Kidney (tissue), 14 donors: ENCODE measurements around the gene HCK. TPM values are rescaled to one million over a fixed set of nuclear protein-coding genes. Genes with fewer than 3 reads are reported as not detected.
A peak's percentile ranks its signal among the peaks of the same experiment; 100 is the strongest.

Experiments
- DNase-seq, 5 donors: peaks; one replicate each; pipeline ENCODE4 v3.0.0-alpha.2; 2013 to 2020
- FAIRE-seq: peaks from 2 replicates; lab custom pipeline; 2012; peaks lifted over from hg19 to GRCh38; lab: Jason Lieb, UNC
- H3K27ac ChIP-seq, 2 donors: one replicate each; pipeline ENCODE4 v1.7.0; 2013; ENCODE audit warnings: low read depth in 2 of 2, low read length in 2 of 2, inconsistent platforms in 1 of 2
- H3K27me3 ChIP-seq: one replicate; pipeline ENCODE4 v1.7.1; 2013; ENCODE audit warnings: low read length, inconsistent platforms; ENCODE audit not compliant: control insufficient read depth, insufficient read depth
- H3K36me3 ChIP-seq, 3 donors: one replicate each; pipeline versions ENCODE4 v1.7.0 to v1.7.1; 2013; ENCODE audit warnings: low read length in 3 of 3, control low read depth in 1 of 3, inconsistent platforms in 1 of 3; ENCODE audit not compliant: insufficient read depth in 3 of 3, control insufficient read depth in 2 of 3
- H3K4me1 ChIP-seq, 3 donors: one replicate each; pipeline versions ENCODE4 v1.7.0 to v1.7.1; 2013; ENCODE audit warnings: low read length in 3 of 3, inconsistent platforms in 1 of 3, low read depth in 1 of 3; ENCODE audit not compliant: control insufficient read depth in 2 of 3, insufficient read depth in 2 of 3
- H3K4me3 ChIP-seq, 3 donors: one replicate each; pipeline versions ENCODE4 v1.7.0 to v1.8.1; 2013; ENCODE audit warnings: low read length in 3 of 3, control low read depth in 1 of 3, inconsistent platforms in 1 of 3
- H3K9ac ChIP-seq, 3 donors: one replicate each; pipeline versions ENCODE4 v1.7.0 to v1.7.1; 2013; ENCODE audit warnings: low read length in 3 of 3, control low read depth in 1 of 3, inconsistent platforms in 1 of 3
- H3K9me3 ChIP-seq, 3 donors: one replicate each; pipeline versions ENCODE4 v1.7.0 to v1.7.1; 2013; ENCODE audit warnings: low read length in 3 of 3, control low read depth in 1 of 3, inconsistent platforms in 1 of 3; ENCODE audit not compliant: control insufficient read depth in 2 of 3, insufficient read depth in 1 of 3
- intact Hi-C: fragments of 100-400 bp; cut with DNase I; formaldehyde crosslinking; loops from one replicate; pipeline ENCODE4 v1.11.1; 2022
- polyA plus RNA-seq: library from polyadenylated mRNA; stranded (reverse); fragments of 350-450 nt; fragmentation: Illumina TruSeq; extraction: RNeasy Lipid Tissue Mini Kit (QIAGEN cat#74804); gene quantifications from one replicate; pipeline ENCODE4 v1.2.3, GENCODE V29; 2014; ENCODE audit warnings: low read depth, low replicate concordance; ENCODE audit not compliant: insufficient read depth
- total RNA-seq: library from RNA; stranded (reverse); fragmentation: NEBNext Ultra II Directional; extraction: Animal tissue kit (Norgen Biotek cat#: 25700); gene quantifications from one replicate; pipeline ENCODE4 v1.2.1, GENCODE V29; 2021
- TF ChIP-seq, protein P1 (sequence below): IDR thresholded peaks from 3 replicates; pipeline ENCODE4 v1.5.1; 2012; ENCODE audit warnings: mild to moderate bottlenecking, moderate library complexity, borderline replicate concordance; ENCODE audit not compliant: insufficient read depth; ENCODE audit errors: extremely low read depth
- donor health status: control.
- donor health status: control.
- donor health status: control.
- donor health status: control.
- donor health status: control.
- donor health status: DM: yes; HTN: yes; CAD: no.
- donor health status: Normal renal cell carcinoma (clear cell type).

HCK gene
- total and polyA plus RNA-seq, 2 donors from 2014 or later = 3.9 to 24.0 TPM

- H3K9me3 ChIP-seq = no peaks in the 10 kb centered on the region
- FAIRE-seq = no peak
- no peaks in the 10 kb centered on the region for H3K27me3 ChIP-seq
- H3K9ac ChIP-seq = peak overlapping the region in 1 of 3 donors; percentile 95
- TF ChIP-seq, protein P1, sequence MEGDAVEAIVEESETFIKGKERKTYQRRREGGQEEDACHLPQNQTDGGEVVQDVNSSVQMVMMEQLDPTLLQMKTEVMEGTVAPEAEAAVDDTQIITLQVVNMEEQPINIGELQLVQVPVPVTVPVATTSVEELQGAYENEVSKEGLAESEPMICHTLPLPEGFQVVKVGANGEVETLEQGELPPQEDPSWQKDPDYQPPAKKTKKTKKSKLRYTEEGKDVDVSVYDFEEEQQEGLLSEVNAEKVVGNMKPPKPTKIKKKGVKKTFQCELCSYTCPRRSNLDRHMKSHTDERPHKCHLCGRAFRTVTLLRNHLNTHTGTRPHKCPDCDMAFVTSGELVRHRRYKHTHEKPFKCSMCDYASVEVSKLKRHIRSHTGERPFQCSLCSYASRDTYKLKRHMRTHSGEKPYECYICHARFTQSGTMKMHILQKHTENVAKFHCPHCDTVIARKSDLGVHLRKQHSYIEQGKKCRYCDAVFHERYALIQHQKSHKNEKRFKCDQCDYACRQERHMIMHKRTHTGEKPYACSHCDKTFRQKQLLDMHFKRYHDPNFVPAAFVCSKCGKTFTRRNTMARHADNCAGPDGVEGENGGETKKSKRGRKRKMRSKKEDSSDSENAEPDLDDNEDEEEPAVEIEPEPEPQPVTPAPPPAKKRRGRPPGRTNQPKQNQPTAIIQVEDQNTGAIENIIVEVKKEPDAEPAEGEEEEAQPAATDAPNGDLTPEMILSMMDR = no peak
- no peak for DNase-seq
- peaks cover 0 to 20% (median 13%) of the 10 kb centered on the region in 3 donors for H3K4me1 ChIP-seq
- no peaks in the 10 kb centered on the region for H3K36me3 ChIP-seq
- intact Hi-C loops = no loop called here
- no peak overlapping the region for H3K27ac ChIP-seq
- peak overlapping the region in 2 of 3 donors; percentile 97 to 98 for H3K4me3 ChIP-seq
Measured at GRCh38 chr20:32108814-32109391, 56.9 kb downstream of the HCK start.

DNA sequence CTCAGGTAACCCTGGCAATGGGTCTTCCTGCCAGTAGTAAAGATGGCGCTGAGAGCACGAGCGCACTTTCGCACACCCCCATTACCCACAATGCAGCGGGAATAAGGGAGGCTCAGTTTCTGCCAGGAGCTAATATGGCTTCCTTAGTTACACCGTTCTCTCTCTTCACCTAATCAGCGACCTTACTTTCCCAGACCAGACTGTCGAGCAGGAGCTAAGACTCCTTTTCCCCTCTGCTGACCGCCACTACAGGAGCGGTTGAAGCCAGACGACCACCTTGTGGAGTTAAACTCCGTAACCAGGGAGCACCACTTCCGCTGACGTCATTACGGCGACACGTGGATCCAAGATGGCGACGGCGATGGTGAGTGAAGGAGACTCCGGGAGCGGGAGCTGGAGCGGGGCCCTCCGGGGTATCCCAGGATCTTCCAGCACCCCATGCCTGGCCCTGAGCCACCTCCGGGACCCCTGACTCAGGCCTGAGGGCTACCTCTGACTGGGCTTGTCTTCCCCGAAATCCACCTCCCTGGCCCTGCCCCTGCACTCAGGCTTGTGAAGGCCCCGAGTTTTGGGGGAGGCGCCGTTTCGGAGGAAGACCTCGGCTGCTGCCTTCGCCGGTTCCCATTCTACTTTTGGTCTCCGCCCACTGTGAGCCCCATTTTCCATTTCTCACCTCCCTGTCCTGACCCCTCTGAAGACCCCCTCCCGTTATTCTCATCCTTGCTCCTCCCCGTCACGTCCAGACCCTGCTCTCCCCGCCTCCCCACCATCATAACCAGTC, 57.5 kb downstream of the HCK start, which contains the start of gene TM9SF4:
Gene TM9SF4, plus strand, starts transcription at position 323 of the 781 bp plus-strand sequence. Its CDS starts 27 bp downstream, at position 350.
- DNase-seq (peak; percentile 96 to 99 (median 96)), FAIRE-seq (no peak)
- no peaks in the 10 kb centered on the region for H3K36me3 ChIP-seq
- no peaks in the 10 kb centered on the region for H3K27me3 ChIP-seq
- no peaks in the 10 kb centered on the region for H3K9me3 ChIP-seq
- TF ChIP-seq, protein P1 = no peak
- H3K9ac ChIP-seq = peak within 1 kb of the TSS; percentile 95 to 99 (median 97)
- peaks cover 0 to 24% (median 13%) of the 10 kb centered on the region in 3 donors for H3K4me1 ChIP-seq
- peak within 1 kb of the TSS; percentile 93 to 98 (median 97) for H3K4me3 ChIP-seq
- intact Hi-C loops = no loop called here
- peak within 1 kb of the TSS; percentile 100 for H3K27ac ChIP-seq

DNA sequence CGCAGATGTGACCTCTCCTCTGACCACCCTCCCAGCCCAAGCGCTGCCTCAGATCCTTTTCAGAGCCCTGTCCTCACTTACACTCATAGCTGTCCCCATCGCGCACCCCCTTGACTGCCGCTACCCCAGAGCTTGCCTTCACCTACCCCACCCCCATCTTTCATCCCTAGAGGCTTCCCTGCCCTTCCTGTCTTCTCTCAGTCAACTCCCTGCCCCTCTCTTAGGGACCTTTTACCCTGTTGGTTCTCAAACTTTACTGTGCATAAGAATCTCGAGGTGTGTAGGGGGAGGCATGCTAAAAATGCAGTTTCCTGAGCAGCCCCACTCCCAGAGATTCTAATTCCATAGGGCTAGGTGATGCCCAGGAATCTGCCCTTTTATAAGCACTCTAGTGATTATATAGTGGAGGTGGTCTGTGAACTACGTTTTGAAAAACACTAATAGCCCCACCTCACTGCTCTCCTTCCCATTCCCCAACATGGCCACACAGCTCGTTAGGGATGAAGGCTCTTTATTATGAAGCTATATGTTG, 58.2 kb downstream of the HCK start:
- Histone ChIP-seq H3K27ac (peak overlapping the region; percentile 100), H3K27me3 (no peaks in the 10 kb centered on the region), H3K4me3 (peak overlapping the region; percentile 93 to 98 (median 97)), H3K9ac (peak overlapping the region; percentile 95 to 99 (median 97)), H3K36me3 (no peaks in the 10 kb centered on the region), H3K4me1 (peaks cover 0 to 25% (median 13%) of the 10 kb centered on the region in 3 donors), H3K9me3 (no peaks in the 10 kb centered on the region)
- TF ChIP-seq, protein P1 = no peak
- no peak for FAIRE-seq
- peak in 1 of 5 donors; percentile 17 for DNase-seq
- intact Hi-C loops = no loop called here
